ENCODE measurements around the gene PRR32.
"Not testable (repeated sequence)": the region's sequence is repeated elsewhere in the genome, so short reads cannot be mapped to it uniquely, and the experiment has no call there.

PRR32 gene, protein sequence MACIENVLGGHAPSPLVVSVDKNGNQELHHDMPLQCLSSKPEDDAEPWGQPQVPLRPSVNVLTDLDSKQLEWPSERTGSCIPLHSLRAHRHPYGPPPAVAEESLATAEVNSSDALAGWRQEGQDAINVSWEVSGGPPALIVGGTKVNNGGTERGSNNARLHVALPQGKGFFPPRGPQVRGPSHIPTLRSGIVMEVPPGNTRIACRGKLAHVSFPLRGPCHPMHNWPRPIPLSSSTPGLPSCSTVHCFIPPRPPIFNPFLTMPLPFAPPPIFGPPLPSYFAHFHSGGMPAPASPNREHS

GRCh38 chrX:126819429-126819828 lies at the start of gene PRR32:
TSS of gene PRR32 (plus strand) at chrX:126819729. CDS start at chrX:126819844, 115 bp downstream.
- DNase-seq = no peak

GRCh38 chrX:126770179-126770578 lies 49.4 kb upstream of the PRR32 start:
- DNase-seq = peak in 1 of 2 donors; percentile 12

GRCh38 chrX:126785539-126785938 lies 34.0 kb upstream of the PRR32 start:
- no peak for DNase-seq

GRCh38 chrX:126799059-126799458 lies 20.5 kb upstream of the PRR32 start:
- DNase-seq = no peak

DNA sequence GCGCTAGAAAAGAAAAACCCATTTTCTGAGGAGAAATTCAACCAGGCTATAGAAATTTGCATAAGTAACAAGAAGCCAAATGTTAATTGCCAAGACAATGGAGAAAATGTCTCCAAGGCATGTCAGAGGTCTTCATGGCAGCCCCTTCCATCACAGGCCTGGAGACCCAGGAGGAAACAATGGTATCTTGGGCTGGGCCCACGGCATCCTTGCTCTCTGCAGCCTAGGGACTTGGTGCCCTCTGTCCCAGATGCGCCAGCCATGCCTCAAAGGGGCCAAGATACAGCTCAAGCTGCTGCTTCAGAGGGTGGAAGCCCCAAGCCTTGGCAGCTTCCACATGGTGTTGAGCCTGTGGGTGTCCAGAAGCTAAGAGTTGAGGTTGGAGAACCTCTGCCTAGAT lies 12.7 kb upstream of the PRR32 start:
- DNase-seq = not testable (repeated sequence)

- no peak for DNase-seq
Observed at GRCh38 chrX:126815806-126816205, 3.7 kb upstream of the PRR32 start.

- no peak for DNase-seq
Observed at GRCh38 chrX:126820700-126821420, 1.3 kb downstream of the PRR32 start.

DNA sequence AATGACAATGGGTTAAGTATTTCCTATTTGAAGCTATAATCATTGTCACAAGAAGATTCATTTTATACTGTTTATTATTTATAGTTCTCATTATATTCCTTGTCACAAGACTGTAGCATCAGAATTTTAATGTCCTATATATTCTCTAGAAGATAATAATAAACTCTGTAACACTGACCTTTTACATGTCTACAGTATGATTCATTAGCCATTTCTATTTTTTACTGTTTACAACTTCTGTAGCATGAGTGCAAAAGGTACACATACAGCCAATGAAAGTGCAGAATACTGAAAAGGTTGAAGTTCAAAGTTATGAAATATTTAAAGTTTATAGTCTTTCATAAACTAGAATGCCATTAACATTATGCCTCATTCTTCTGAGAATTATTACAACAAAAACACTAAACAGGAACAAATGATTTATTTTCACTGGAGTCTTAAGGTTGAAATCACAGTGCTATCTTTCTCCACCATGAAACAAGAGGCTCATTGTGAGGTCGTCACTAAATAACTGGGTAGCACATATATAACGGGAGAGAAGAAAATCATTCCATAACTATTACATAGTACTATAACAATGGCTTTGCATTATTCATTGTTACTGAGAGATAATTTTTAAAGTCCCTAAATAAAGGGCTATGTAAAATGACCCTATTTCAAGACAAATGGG lies 4.9 kb downstream of the PRR32 start:
- DNase-seq = no peak

GRCh38 chrX:126825566-126826193 lies 6.2 kb downstream of the PRR32 start:
- DNase-seq = no peak

- peak in 1 of 2 donors; percentile 57 for DNase-seq
Observed at GRCh38 chrX:126836186-126836585, 16.7 kb downstream of the PRR32 start.

DNA sequence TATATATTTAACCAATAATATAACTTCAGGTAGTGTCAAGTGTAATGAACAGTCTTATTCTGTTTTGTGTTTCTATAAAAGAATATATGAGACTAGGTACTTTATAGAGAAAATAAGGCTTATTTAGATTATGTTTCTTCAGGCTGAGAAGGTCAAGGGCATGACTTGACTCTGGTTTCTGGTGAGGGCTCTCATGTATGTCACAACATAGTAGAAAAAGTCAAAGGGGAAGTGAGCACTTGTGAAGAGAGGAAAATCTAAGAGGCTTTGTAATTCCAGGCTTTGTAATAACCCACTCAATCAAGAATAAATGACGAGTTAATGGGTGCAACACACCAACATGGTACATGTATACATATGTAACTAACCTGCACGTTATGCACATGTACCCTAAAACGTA lies 27.6 kb downstream of the PRR32 start:
- DNase-seq = no peak

DNA sequence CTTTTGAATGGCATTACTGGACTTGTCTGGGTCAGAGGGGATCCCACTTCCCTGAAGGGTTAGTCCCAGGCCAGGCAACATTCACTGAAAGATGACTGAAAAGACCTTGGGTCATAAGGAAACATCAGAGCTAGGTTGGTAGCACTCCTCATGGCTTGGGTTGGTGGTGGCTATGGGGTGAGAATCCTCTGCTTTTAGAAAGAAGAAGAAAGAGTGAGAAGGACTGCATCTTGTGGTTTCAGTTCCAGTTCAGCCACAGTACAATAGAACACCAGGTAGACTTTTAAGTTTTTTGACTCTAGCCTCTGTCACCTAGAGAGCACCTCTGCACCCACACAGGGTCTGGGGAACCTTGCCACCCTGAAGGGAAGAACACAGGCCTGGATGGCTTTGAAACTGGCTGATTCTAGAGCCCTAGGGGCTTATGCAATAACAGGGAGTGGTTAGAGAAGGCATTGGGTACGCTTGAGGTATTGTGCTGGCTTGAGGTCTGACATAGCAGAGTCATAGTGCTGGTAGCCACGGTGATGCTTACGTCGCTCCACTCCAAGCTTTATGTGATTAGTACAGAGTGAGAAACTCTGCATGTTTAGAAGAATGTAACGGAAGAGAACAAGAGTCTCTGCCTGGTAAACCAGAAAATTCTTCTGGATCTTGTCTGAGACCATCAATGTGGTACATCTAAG lies 36.5 kb downstream of the PRR32 start:
- no peak for DNase-seq

Measured in hippocampal formation (tissue), 2 donors.